OCI-LY7 (cell line): Measurements from ENCODE around the gene GRK6.

ENCODE experiments used
- EZH2phosphoT487 ChIP-seq: fragments of 200-600 bp; sonication (generic); IDR thresholded peaks from 2 replicates; pipeline ENCODE4 v1.6.1; 2018; ENCODE audit warnings: low read depth, borderline replicate concordance, mild to moderate bottlenecking, mixed run types, antibody characterized with exemption, low read length, moderate library complexity, mixed read lengths
- TF ChIP-seq, protein P1 (sequence below): fragments of 200-600 bp; sonication (generic); conservative IDR thresholded peaks from 2 replicates; pipeline ENCODE4 v1.5.1; 2014; ENCODE audit warnings: mild to moderate bottlenecking, antibody characterized with exemption, low read length, moderate library complexity, mixed read lengths

DNA sequence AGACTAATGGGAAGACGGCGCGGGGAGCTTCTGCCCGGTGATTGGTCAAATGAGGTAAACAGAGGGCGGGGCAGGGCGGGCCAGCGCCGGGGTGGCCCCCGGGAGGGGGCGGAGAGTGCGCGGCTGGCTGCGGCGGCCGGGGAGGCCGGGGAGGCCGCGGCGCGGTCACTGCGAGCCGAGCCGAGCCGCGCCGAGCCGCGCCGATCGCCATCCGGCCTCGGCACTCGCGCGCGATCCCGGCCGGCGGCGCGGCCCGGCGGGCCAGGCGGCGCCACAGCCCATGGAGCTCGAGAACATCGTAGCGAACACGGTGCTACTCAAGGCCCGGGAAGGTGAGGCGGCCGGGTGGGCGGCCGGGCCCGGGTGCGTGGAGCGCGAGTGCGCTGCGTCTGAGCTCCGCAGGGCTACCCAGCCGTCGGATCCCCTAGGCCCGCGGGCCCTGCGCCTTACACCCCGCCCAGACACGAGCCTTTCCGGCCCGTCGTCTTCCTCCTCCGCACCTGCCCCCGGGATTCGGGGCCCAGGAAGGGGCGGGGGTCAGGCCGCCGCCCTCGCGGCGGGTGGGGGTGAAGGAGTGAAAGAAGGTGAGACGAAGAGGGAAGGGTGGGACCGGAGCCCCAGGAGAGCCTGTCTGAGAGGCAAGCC is at the start of gene GRK6:
- TF ChIP-seq EZH2phosphoT487 = no peak
- TF ChIP-seq, protein P1, sequence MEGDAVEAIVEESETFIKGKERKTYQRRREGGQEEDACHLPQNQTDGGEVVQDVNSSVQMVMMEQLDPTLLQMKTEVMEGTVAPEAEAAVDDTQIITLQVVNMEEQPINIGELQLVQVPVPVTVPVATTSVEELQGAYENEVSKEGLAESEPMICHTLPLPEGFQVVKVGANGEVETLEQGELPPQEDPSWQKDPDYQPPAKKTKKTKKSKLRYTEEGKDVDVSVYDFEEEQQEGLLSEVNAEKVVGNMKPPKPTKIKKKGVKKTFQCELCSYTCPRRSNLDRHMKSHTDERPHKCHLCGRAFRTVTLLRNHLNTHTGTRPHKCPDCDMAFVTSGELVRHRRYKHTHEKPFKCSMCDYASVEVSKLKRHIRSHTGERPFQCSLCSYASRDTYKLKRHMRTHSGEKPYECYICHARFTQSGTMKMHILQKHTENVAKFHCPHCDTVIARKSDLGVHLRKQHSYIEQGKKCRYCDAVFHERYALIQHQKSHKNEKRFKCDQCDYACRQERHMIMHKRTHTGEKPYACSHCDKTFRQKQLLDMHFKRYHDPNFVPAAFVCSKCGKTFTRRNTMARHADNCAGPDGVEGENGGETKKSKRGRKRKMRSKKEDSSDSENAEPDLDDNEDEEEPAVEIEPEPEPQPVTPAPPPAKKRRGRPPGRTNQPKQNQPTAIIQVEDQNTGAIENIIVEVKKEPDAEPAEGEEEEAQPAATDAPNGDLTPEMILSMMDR = no peak
